A549 (cell line): Measurements from ENCODE around the gene RNF144A. TPM values are rescaled to one million over a fixed set of nuclear protein-coding genes. Genes with fewer than 3 reads are reported as not detected.

Source experiments
- ATAC-seq, 2 experiments: fragments of 200-7000 bp in 1 of 2; fragments of >200 bp in 1 of 2; cut with Nextera tagmentation in 1 of 2; cut with Tn5 transposase in 1 of 2; 3 replicates each; pipeline versions ENCODE4 v1.8.0 to v1.9.1; 2018 to 2020; ENCODE audit warnings: mild to moderate bottlenecking in 1 of 2, moderate library complexity in 1 of 2
- CTCF ChIA-PET: fragments of 300-600 bp; sonication (Branson Sonifier 250); formaldehyde crosslinking; extraction: SDS; loops from one replicate; lab custom pipeline; 2021; ENCODE audit warnings: antibody characterized with exemption, inconsistent platforms; lab: Yijun Ruan, JAX
- POLR2A ChIA-PET: fragments of 350-600 bp; formaldehyde crosslinking; extraction: SDS; loops from one replicate; lab custom pipeline; 2021; ENCODE audit warnings: antibody characterized with exemption, inconsistent platforms; lab: Yijun Ruan, JAX
- DNase-seq, 2 experiments: peaks; one replicate each; pipeline versions ENCODE4 v3.0.0 to v3.0.0-alpha.2; 2011 to 2016; ENCODE audit warnings: low read depth in 1 of 2, low spot score in 1 of 2
- FAIRE-seq: peaks from 2 replicates; lab custom pipeline; 2011; peaks lifted over from hg19 to GRCh38; lab: Jason Lieb, UNC
- H3K27ac ChIP-seq, 2 experiments: fragments of >200 bp; sonication (Bioruptor Twin); formaldehyde crosslinking; 3 replicates each; pipeline ENCODE4 v1.5.1; 2016 to 2017
- H3K4me1 ChIP-seq: fragments of >200 bp; sonication (Bioruptor Twin); formaldehyde crosslinking; 3 replicates; pipeline ENCODE4 v1.6.1; 2016
- H3K4me2 ChIP-seq: fragments of >200 bp; sonication (Bioruptor Twin); formaldehyde crosslinking; 3 replicates; pipeline ENCODE4 v1.6.1; 2016
- H3K4me3 ChIP-seq: fragments of >200 bp; sonication (Bioruptor Twin); formaldehyde crosslinking; 3 replicates; pipeline ENCODE4 v1.5.1; 2016
- H3K9me3 ChIP-seq: fragments of >200 bp; sonication (Bioruptor Twin); formaldehyde crosslinking; 3 replicates; pipeline ENCODE4 v1.6.1; 2016
- CBX8 ChIP-seq: fragments of 200-600 bp; sonication (generic); IDR thresholded peaks from 2 replicates; pipeline ENCODE4 v1.6.1; 2016
- CTCF ChIP-seq: fragments of >200 bp; sonication (Bioruptor Twin); formaldehyde crosslinking; IDR thresholded peaks from 3 replicates; pipeline ENCODE4 v1.5.1; 2016
- E2F6 ChIP-seq: IDR thresholded peaks from 2 replicates; pipeline ENCODE4 v1.6.1; 2012; ENCODE audit warnings: low read depth, borderline replicate concordance
- EHMT2 ChIP-seq: fragments of 200-600 bp; sonication (generic); IDR thresholded peaks from 2 replicates; pipeline ENCODE4 v1.6.1; 2016; ENCODE audit warnings: antibody characterized with exemption, low read depth, mild to moderate bottlenecking, moderate library complexity
- ELK1 ChIP-seq: fragments of 150-350 bp; IDR thresholded peaks from 2 replicates; pipeline ENCODE4 v1.6.1; 2014; ENCODE audit warnings: low read depth, mild to moderate bottlenecking, low read length
- ESRRA ChIP-seq: fragments of 150-350 bp; IDR thresholded peaks from 2 replicates; pipeline ENCODE4 v1.6.1; 2014; ENCODE audit warnings: mild to moderate bottlenecking, low read length, borderline replicate concordance
- FOSB ChIP-seq: fragments of 250-450 bp; sonication (Bioruptor Pico); IDR thresholded peaks from 2 replicates; pipeline ENCODE4 v1.5.0; 2020; ENCODE audit warnings: mild to moderate bottlenecking, moderate library complexity
- HDAC2 ChIP-seq: fragments of 200-600 bp; sonication (generic); IDR thresholded peaks from 2 replicates; pipeline ENCODE4 v1.6.1; 2016
- HES2 ChIP-seq: fragments of >200 bp; sonication (Bioruptor Twin); formaldehyde crosslinking; IDR thresholded peaks from 2 replicates; pipeline ENCODE4 v1.6.1; 2016
- HEYL ChIP-seq: fragments of 250-450 bp; sonication (Bioruptor Pico); IDR thresholded peaks from 2 replicates; pipeline ENCODE4 v1.8.0; 2021; ENCODE audit warnings: mild to moderate bottlenecking, moderate library complexity
- HOXA7 ChIP-seq: fragments of 250-450 bp; sonication (Bioruptor Pico); IDR thresholded peaks from 2 replicates; pipeline ENCODE4 v1.5.0; 2020; ENCODE audit warnings: mild to moderate bottlenecking, moderate library complexity
- HOXB5 ChIP-seq: fragments of 250-450 bp; sonication (Bioruptor Pico); IDR thresholded peaks from 2 replicates; pipeline ENCODE4 v1.5.0; 2020; ENCODE audit warnings: mild to moderate bottlenecking, moderate library complexity
- JUNB ChIP-seq: fragments of >200 bp; sonication (Bioruptor Twin); formaldehyde crosslinking; IDR thresholded peaks from 2 replicates; pipeline ENCODE4 v1.6.1; 2016
- MYC ChIP-seq: IDR thresholded peaks from 2 replicates; pipeline ENCODE4 v1.6.1; 2012; ENCODE audit warnings: mild to moderate bottlenecking, inconsistent platforms, low read length, improper control_type of control experiment, borderline replicate concordance
- NPAS2 ChIP-seq: fragments of 250-450 bp; sonication (Bioruptor Pico); IDR thresholded peaks from 2 replicates; pipeline ENCODE4 v1.8.0; 2022; ENCODE audit warnings: mild to moderate bottlenecking, moderate library complexity, borderline replicate concordance
- PBX3 ChIP-seq: IDR thresholded peaks from 2 replicates; pipeline ENCODE4 v1.6.1; 2012
- REST ChIP-seq: fragments of 200-600 bp; sonication (generic); IDR thresholded peaks from 2 replicates; pipeline ENCODE4 v1.6.1; 2016; ENCODE audit warnings: antibody characterized with exemption, mild to moderate bottlenecking, moderate library complexity
- RFX5 ChIP-seq: fragments of 450-650 bp; IDR thresholded peaks from 2 replicates; pipeline ENCODE4 v1.7.1; 2014; ENCODE audit warnings: antibody characterized with exemption, mild to moderate bottlenecking, moderate library complexity
- RNF2 ChIP-seq: fragments of 200-600 bp; sonication (generic); IDR thresholded peaks from 2 replicates; pipeline ENCODE4 v1.6.1; 2016; ENCODE audit warnings: low read depth, mild to moderate bottlenecking, antibody characterized with exemption, moderate library complexity, borderline replicate concordance
- TFCP2L1 ChIP-seq: fragments of 250-450 bp; sonication (Bioruptor Pico); IDR thresholded peaks from 2 replicates; pipeline ENCODE4 v1.5.0; 2021; ENCODE audit warnings: mild to moderate bottlenecking
- ZNF302 ChIP-seq: fragments of 250-450 bp; sonication (Bioruptor Pico); IDR thresholded peaks from 2 replicates; pipeline ENCODE4 v1.9.0; 2021; ENCODE audit warnings: inconsistent platforms, mild to moderate bottlenecking, moderate library complexity
- ZSCAN20 ChIP-seq: fragments of 250-450 bp; sonication (Bioruptor Pico); IDR thresholded peaks from 2 replicates; pipeline ENCODE4 v1.8.0; 2022; ENCODE audit warnings: mild to moderate bottlenecking, moderate library complexity
- WGBS: methylation state at CpG from one replicate; pipeline ENCODE4 v1.1.6; 2017; ENCODE audit errors: missing lambda C conversion rate; 5-methylcytosine and 5-hydroxymethylcytosine counted together
- polyA plus RNA-seq, 4 experiments: library from polyadenylated mRNA; depleted of rRNA in 3 of 4; stranded (reverse); fragments of >200 nt; fragmentation: RNase III in 1 of 4; extraction: RNeasy Plus Mini Kit Qiagen cat#74134 plus additional on column Dnase treatment in 1 of 4; gene quantifications; 2 replicates in 3 of 4; 3 replicates in 1 of 4; pipeline ENCODE4 v1.2.3, GENCODE V29; 2011 to 2017

RNF144A gene
- polyA plus RNA-seq, 2 of the 4 experiments (the other 2 are of a cell fraction), result 4.4 to 9.6 TPM

- TF ChIP-seq E2F6 (no peak), HDAC2 (no peak)
These were observed 156.7 kb downstream of the RNF144A start (continued) for GRCh38 chr2:7073901-7074300.

GRCh38 chr2:7075834-7076233 is 158.6 kb downstream of the RNF144A start:
- POLR2A ChIA-PET, result no interaction called here
- H3K4me3 ChIP-seq, result no peak overlapping the region
- ATAC-seq (no peak), FAIRE-seq (no peak), DNase-seq (no peak)
- H3K4me2 ChIP-seq, result no peak overlapping the region
- no peaks in the 10 kb centered on the region for H3K9me3 ChIP-seq
- 63% methylated on average over 1 of the region's 1 CpG for WGBS
- no peak overlapping the region for H3K27ac ChIP-seq
- H3K4me1 ChIP-seq, result no peaks in the 10 kb centered on the region
- TF ChIP-seq REST, result no peak
- no peak for TF ChIP-seq RNF2
- CTCF ChIA-PET, result interaction anchor here (1.5 kb wide), 1 partner anchor 21 kb away, joined by 6 read pairs; no protein-coding TSS in a partner anchor

GRCh38 chr2:7077660-7078267 is 160.6 kb downstream of the RNF144A start:
- 51% methylated on average over 10 of the region's 10 CpGs for WGBS
- FAIRE-seq, result no peak
- Histone ChIP-seq H3K4me2 (no peak overlapping the region), H3K27ac (no peak overlapping the region), H3K4me1 (no peaks in the 10 kb centered on the region), H3K4me3 (no peak overlapping the region), H3K9me3 (no peaks in the 10 kb centered on the region)
- ChIA-PET CTCF (no interaction called here), POLR2A (no interaction called here)
- no peak for ATAC-seq
- DNase-seq, result no peak
- TF ChIP-seq TFCP2L1 (CRISPR knock-in tag) (no peak), HOXA7 (CRISPR knock-in tag) (no peak), ESRRA (no peak), HOXB5 (CRISPR knock-in tag) (no peak), ZNF302 (no peak), RFX5 (no peak), PBX3 (no peak), FOSB (no peak), CBX8 (no peak), JUNB (no peak), MYC (no peak), HES2 (no peak), ELK1 (no peak), HEYL (CRISPR knock-in tag) (no peak), NPAS2 (CRISPR knock-in tag) (no peak), EHMT2 (no peak), CTCF (no peak), ZSCAN20 (CRISPR knock-in tag) (no peak)
